Measurements from ENCODE around the gene RPS3. TPM values are rescaled to one million over a fixed set of nuclear protein-coding genes. Genes with fewer than 3 reads are reported as not detected.

RPS3 gene
- total and polyA plus RNA-seq, 2 donors (not counting 1 experiment from before 2014, with no cell fraction given): 3,389 to 3,642 TPM

DNA sequence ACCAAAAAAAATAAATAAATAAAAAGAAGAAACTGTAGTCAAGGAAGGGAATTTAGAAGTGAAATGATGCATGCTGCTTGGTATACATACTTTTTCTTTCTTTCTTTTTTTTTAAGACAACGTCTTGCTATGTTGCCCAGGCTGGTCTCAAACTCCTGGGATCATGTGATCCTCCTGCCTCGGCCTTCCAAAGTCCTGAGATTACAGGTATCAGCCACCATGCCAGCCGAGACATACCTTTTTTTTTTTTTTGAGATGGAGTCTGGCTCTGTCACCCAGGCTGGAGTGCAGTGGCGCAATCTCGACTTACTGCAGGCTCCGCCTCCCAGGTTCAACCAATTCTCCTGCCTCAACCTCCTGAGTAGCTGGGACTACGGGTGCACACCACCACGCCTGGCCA lies 26.1 kb upstream of the RPS3 start:
- peaks cover 7% of the 10 kb centered on the region for H3K27me3 Mint-ChIP-seq
- intact Hi-C loops (cut with micrococcal nuclease): no loop called here

DNA sequence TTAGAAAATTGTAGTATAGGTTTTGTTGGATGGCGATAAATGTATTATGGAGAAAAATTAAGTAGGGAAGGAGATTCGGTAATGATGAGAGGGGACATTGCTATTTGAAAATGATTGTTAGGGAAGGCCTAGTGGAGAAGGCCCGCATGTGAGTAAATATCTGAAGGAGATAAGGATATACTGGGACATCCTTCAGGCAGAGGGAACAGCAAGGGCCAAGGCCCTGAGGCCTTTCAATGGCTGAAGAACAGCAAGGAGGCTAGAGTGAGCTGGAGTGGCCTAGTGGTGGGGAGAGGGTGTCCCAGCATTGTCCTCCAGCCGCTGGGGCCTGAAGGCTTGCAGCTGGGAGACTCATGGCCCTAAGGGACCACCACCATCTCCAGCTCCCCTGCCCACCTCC lies 24.7 kb upstream of the RPS3 start:
- WGBS (ENCODE audit: insufficient coverage): 96% methylated on average over 4 of the region's 4 CpGs
- no peak overlapping the region for H3K4me3 Mint-ChIP-seq
- no peaks in the 10 kb centered on the region for H3K79me2 ChIP-seq (ENCODE audit: control insufficient read depth, insufficient read depth, low read length)
- no peak overlapping the region for H3K4me3 ChIP-seq (ENCODE audit: control extremely low read depth in 1 of 5, extremely low read depth in 1 of 5, insufficient read depth in 1 of 5, low read depth in 2 of 5, low read length in 4 of 5)
- H3K4me1 Mint-ChIP-seq: peaks cover 6% of the 10 kb centered on the region
- no peaks in the 10 kb centered on the region for H3K27me3 ChIP-seq (replicated peaks in 1 of 4; ENCODE audit: control extremely low read depth in 1 of 4, control insufficient read depth in 3 of 4, insufficient read depth in 4 of 4, low read length in 3 of 4)
- peaks cover 0 to 4% of the 10 kb centered on the region in 2 donors for H3K4me1 ChIP-seq (ENCODE audit: control insufficient read depth in 2 of 2, insufficient read depth in 2 of 2, low read length in 2 of 2)
- H3K27me3 Mint-ChIP-seq: peaks cover 7% of the 10 kb centered on the region
- no peak for ATAC-seq (ENCODE audit: low read depth)
- no peak overlapping the region for H3K27ac Mint-ChIP-seq
- TF ChIP-seq, protein P1, sequence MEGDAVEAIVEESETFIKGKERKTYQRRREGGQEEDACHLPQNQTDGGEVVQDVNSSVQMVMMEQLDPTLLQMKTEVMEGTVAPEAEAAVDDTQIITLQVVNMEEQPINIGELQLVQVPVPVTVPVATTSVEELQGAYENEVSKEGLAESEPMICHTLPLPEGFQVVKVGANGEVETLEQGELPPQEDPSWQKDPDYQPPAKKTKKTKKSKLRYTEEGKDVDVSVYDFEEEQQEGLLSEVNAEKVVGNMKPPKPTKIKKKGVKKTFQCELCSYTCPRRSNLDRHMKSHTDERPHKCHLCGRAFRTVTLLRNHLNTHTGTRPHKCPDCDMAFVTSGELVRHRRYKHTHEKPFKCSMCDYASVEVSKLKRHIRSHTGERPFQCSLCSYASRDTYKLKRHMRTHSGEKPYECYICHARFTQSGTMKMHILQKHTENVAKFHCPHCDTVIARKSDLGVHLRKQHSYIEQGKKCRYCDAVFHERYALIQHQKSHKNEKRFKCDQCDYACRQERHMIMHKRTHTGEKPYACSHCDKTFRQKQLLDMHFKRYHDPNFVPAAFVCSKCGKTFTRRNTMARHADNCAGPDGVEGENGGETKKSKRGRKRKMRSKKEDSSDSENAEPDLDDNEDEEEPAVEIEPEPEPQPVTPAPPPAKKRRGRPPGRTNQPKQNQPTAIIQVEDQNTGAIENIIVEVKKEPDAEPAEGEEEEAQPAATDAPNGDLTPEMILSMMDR (IDR thresholded peaks at IDR 0.05): no peak
- no peak for TF ChIP-seq EZH2 (IDR thresholded peaks at IDR 0.05; ENCODE audit: borderline replicate concordance, insufficient read depth, low read depth, low read length, poor library complexity, severe bottlenecking)
- H4K20me1 ChIP-seq (ENCODE audit: control insufficient read depth, insufficient read depth, low read length, poor library complexity, severe bottlenecking): no peaks in the 10 kb centered on the region
- H2AFZ ChIP-seq (ENCODE audit: insufficient read depth, low read depth, low read length, poor library complexity, severe bottlenecking): no peak overlapping the region
- intact Hi-C loops (cut with micrococcal nuclease): no loop called here
- no peak overlapping the region for H3K9ac ChIP-seq (ENCODE audit: low read length)
- H3K9me3 Mint-ChIP-seq (ENCODE audit: insufficient read depth): no peaks in the 10 kb centered on the region
- H3K36me3 ChIP-seq (replicated peaks in 1 of 2; ENCODE audit: control extremely low read depth in 1 of 2, control insufficient read depth in 1 of 2, extremely low read depth in 1 of 2, insufficient read depth in 2 of 2, low read length in 1 of 2): no peaks in the 10 kb centered on the region
- no peaks in the 10 kb centered on the region for H3K9me3 ChIP-seq (ENCODE audit: control extremely low read depth in 1 of 3, control insufficient read depth in 2 of 3, insufficient read depth in 1 of 3, low read length in 2 of 3)
- no peak for DNase-seq
- no peak overlapping the region for H3K4me2 ChIP-seq (replicated peaks; ENCODE audit: low read depth, low read length, poor library complexity, severe bottlenecking)
- POLR2A ChIA-PET: interaction anchor here (0.6 kb wide), 1 partner anchor 14 kb away, joined by 4 read pairs; no protein-coding TSS in a partner anchor
- H3K27ac ChIP-seq (ENCODE audit: low read length in 2 of 2): no peak overlapping the region
- CTCF ChIA-PET: interaction anchor here (1.1 to 1.2 kb wide), 2 partner anchors 92 to 104 kb away, joined by 3 to 5 read pairs; no protein-coding TSS in a partner anchor

More for the DNA sequence above, 26.1 kb upstream of the RPS3 start:
- WGBS (ENCODE audit: insufficient coverage): 80% methylated on average over 3 of the region's 8 CpGs
- Mint-ChIP-seq H3K27ac (no peak overlapping the region), H3K4me3 (no peak overlapping the region), H3K9me3 (ENCODE audit: insufficient read depth) (no peaks in the 10 kb centered on the region), H3K4me1 (peaks cover 7% of the 10 kb centered on the region)
- Histone ChIP-seq H3K27ac (ENCODE audit: low read length in 2 of 2) (no peak overlapping the region), H3K9me3 (ENCODE audit: control extremely low read depth in 1 of 3, control insufficient read depth in 2 of 3, insufficient read depth in 1 of 3, low read length in 2 of 3) (peaks cover 0 to 11% (median 5%) of the 10 kb centered on the region in 3 donors), H3K4me1 (ENCODE audit: control insufficient read depth in 2 of 2, insufficient read depth in 2 of 2, low read length in 2 of 2) (peaks cover 0 to 5% of the 10 kb centered on the region in 2 donors), H3K27me3 (replicated peaks in 1 of 4; ENCODE audit: control extremely low read depth in 1 of 4, control insufficient read depth in 3 of 4, insufficient read depth in 4 of 4, low read length in 3 of 4) (peaks cover 0 to 3% (median 0%) of the 10 kb centered on the region in 4 experiments), H2AFZ (ENCODE audit: insufficient read depth, low read depth, low read length, poor library complexity, severe bottlenecking) (no peak overlapping the region), H4K20me1 (ENCODE audit: control insufficient read depth, insufficient read depth, low read length, poor library complexity, severe bottlenecking) (no peaks in the 10 kb centered on the region), H3K4me3 (ENCODE audit: control extremely low read depth in 1 of 5, extremely low read depth in 1 of 5, insufficient read depth in 1 of 5, low read depth in 2 of 5, low read length in 4 of 5) (no peak overlapping the region), H3K4me2 (replicated peaks; ENCODE audit: low read depth, low read length, poor library complexity, severe bottlenecking) (no peak overlapping the region), H3K36me3 (replicated peaks in 1 of 2; ENCODE audit: control extremely low read depth in 1 of 2, control insufficient read depth in 1 of 2, extremely low read depth in 1 of 2, insufficient read depth in 2 of 2, low read length in 1 of 2) (no peaks in the 10 kb centered on the region), H3K9ac (ENCODE audit: low read length) (no peak overlapping the region), H3K79me2 (ENCODE audit: control insufficient read depth, insufficient read depth, low read length) (no peaks in the 10 kb centered on the region)
- ATAC-seq (ENCODE audit: low read depth) (no peak), DNase-seq (no peak)
- CTCF ChIA-PET: no interaction called here
- POLR2A ChIA-PET: no interaction called here
- TF ChIP-seq EZH2 (IDR thresholded peaks at IDR 0.05; ENCODE audit: borderline replicate concordance, insufficient read depth, low read depth, low read length, poor library complexity, severe bottlenecking): no peak
